Glomerular endothelial cell (primary cell): ENCODE results near the gene ARHGEF12. TPM values are rescaled to one million over a fixed set of nuclear protein-coding genes. Genes with fewer than 3 reads are reported as not detected.

Experiments
- DNase-seq: peaks from one replicate; pipeline ENCODE4 v3.0.0-alpha.2; 2011; ENCODE audit warnings: low read depth, low spot score; ENCODE audit errors: extremely low read depth
- total RNA-seq: library from RNA; depleted of rRNA; stranded (reverse); fragments of >200 nt; gene quantifications from 2 replicates; pipeline ENCODE4 v1.2.3, GENCODE V29; 2015

ARHGEF12 gene
- total RNA-seq, 1 donor from 2014 or later: 107 TPM

- DNase-seq: no peak
These were observed 18.3 kb upstream of the ARHGEF12 start for GRCh38 chr11:120317689-120318480.

GRCh38 chr11:120318906-120319305, 17.3 kb upstream of the ARHGEF12 start:
- DNase-seq: no peak

GRCh38 chr11:120324932-120325810, 11.0 kb upstream of the ARHGEF12 start, which contains the start of gene TLCD5:
Gene TLCD5, plus strand, starts transcription at chr11:120325299. Its CDS starts 2,143 bp downstream, at chr11:120327442.
- DNase-seq: no peak

GRCh38 chr11:120326228-120326627, 10.0 kb upstream of the ARHGEF12 start:
- no peak for DNase-seq

- DNase-seq: no peak
These were observed 9.3 kb upstream of the ARHGEF12 start for GRCh38 chr11:120326845-120327281.

- DNase-seq: no peak
These were observed 8.9 kb upstream of the ARHGEF12 start for GRCh38 chr11:120327311-120327710.

GRCh38 chr11:120329556-120329955, 6.7 kb upstream of the ARHGEF12 start:
- no peak for DNase-seq

GRCh38 chr11:120330045-120330444, 6.2 kb upstream of the ARHGEF12 start:
- no peak for DNase-seq

GRCh38 chr11:120331301-120331996, 4.8 kb upstream of the ARHGEF12 start:
- DNase-seq: no peak

- no peak for DNase-seq
These were observed 3.1 kb upstream of the ARHGEF12 start for GRCh38 chr11:120332822-120333716.

- DNase-seq: no peak
These were observed 2.4 kb upstream of the ARHGEF12 start for GRCh38 chr11:120333801-120334200.

- no peak for DNase-seq
These were observed 1.9 kb upstream of the ARHGEF12 start for GRCh38 chr11:120334332-120334731.

- DNase-seq: peak; percentile 78
These were observed 1.2 kb upstream of the ARHGEF12 start for GRCh38 chr11:120334894-120335462.

GRCh38 chr11:120335556-120335907, 681 bp upstream of the ARHGEF12 start:
- DNase-seq: no peak

- DNase-seq: no peak
These were observed 585 bp downstream of the ARHGEF12 start for GRCh38 chr11:120336641-120337354.

GRCh38 chr11:120337355-120338106, 1.3 kb downstream of the ARHGEF12 start:
- DNase-seq: no peak

GRCh38 chr11:120338107-120338933, 2.1 kb downstream of the ARHGEF12 start:
- no peak for DNase-seq
